NAMALWA (cell line): ENCODE measurements around the gene DOP1A.

Source experiments
- DNase-seq: peaks from one replicate; pipeline ENCODE4 v3.0.0-alpha.2; 2015; ENCODE audit warnings: low spot score

The DOP1A gene

GRCh38 chr6:83215131-83216047 lies 147.9 kb downstream of the DOP1A start:
- peak; percentile 85 for DNase-seq

GRCh38 chr6:83216806-83217205 lies 149.3 kb downstream of the DOP1A start:
- no peak for DNase-seq
